GM10248 (cell line): Measurements from ENCODE around the gene PPARA.

Source experiments
- CTCF ChIA-PET: fragments of 300-600 bp; sonication (Branson Sonifier 250); formaldehyde crosslinking; extraction: SDS; loops from one replicate; lab custom pipeline; 2021; ENCODE audit warnings: antibody characterized with exemption; lab: Yijun Ruan, JAX
- POLR2A ChIA-PET: fragments of 350-650 bp; sonication (Branson Sonifier 250); formaldehyde crosslinking; extraction: SDS; loops from one replicate; lab custom pipeline; 2020; ENCODE audit warnings: antibody characterized with exemption; lab: Yijun Ruan, JAX
- DNase-seq: peaks from one replicate; pipeline ENCODE4 v3.0.0; 2012; ENCODE audit errors: extremely low spot score
- TF ChIP-seq, protein P1 (sequence below): IDR thresholded peaks from 2 replicates; pipeline ENCODE4 v1.5.1; 2012; ENCODE audit warnings: mild to moderate bottlenecking, low read depth; ENCODE audit errors: extremely low read depth, missing control alignments, control extremely low read depth

PPARA gene

GRCh38 chr22:46203601-46203980, 53.3 kb downstream of the PPARA start:
- ChIA-PET POLR2A (no interaction called here), CTCF (no interaction called here)
- no peak for DNase-seq
- TF ChIP-seq, protein P1, sequence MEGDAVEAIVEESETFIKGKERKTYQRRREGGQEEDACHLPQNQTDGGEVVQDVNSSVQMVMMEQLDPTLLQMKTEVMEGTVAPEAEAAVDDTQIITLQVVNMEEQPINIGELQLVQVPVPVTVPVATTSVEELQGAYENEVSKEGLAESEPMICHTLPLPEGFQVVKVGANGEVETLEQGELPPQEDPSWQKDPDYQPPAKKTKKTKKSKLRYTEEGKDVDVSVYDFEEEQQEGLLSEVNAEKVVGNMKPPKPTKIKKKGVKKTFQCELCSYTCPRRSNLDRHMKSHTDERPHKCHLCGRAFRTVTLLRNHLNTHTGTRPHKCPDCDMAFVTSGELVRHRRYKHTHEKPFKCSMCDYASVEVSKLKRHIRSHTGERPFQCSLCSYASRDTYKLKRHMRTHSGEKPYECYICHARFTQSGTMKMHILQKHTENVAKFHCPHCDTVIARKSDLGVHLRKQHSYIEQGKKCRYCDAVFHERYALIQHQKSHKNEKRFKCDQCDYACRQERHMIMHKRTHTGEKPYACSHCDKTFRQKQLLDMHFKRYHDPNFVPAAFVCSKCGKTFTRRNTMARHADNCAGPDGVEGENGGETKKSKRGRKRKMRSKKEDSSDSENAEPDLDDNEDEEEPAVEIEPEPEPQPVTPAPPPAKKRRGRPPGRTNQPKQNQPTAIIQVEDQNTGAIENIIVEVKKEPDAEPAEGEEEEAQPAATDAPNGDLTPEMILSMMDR, result no peak

DNA sequence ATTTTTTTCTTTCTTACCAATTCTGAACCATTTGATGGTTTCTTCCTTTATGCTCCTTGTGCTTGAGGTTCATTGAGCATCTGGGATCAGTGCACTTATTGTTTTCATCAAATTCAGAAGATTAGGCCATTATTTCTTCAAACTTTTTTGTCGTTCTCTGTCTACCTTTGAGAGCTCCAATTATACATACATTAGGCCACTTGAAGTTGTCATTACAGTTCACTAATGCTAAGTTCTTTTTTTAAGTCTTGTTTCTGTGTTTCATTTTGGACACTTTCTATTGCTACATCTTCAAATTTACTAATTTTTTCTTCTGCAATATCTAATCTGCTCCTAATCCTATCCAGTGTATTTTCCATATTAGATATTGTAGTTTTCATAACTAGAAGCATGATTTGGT, 58.9 kb downstream of the PPARA start:
- POLR2A ChIA-PET, result no interaction called here

DNA sequence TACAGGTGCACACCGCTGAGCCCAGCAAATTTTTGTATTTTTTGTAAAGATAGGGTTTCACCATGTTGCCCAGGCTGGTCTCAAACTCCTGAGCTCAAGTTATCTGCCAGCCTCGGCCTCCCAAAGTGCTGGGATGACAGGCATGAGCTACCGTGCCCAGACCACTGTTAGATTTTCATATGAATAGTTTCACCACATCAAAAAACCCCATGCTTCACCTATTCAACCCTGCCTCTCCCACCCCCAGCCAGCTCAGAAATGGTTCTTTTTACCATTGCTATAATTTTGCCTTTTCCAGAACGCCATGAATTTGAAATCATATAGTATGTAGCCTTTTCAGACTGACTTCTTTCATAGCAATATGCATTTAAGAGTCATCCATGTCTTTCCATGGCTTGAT, 61.9 kb downstream of the PPARA start:
- POLR2A ChIA-PET, result no interaction called here
- TF ChIP-seq, protein P1, result no peak
- CTCF ChIA-PET, result no interaction called here
- DNase-seq, result no peak

More for the DNA sequence above, 58.9 kb downstream of the PPARA start:
- DNase-seq, result no peak
- CTCF ChIA-PET, result no interaction called here
- TF ChIP-seq, protein P1, result no peak

DNA sequence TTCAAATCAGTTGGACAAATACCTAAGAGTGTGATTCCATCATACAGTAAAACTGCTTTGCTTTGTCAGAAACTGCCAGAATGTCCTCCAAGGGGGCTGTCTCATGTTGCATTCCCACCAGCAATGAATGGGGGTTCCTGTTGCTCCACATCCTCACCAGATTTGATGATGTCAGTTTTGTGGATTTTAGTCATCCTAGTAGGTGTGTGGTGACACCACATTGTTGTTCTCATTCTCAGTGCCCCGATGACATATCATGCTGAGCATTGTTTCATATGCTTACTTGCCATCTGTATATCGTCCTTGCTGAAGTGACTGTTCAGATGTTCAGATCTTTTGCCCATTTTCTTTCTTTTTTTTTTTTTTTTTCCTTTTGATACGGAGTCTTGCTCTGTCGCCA, 62.7 kb downstream of the PPARA start:
- ChIA-PET CTCF (no interaction called here), POLR2A (interaction anchor here (0.6 kb wide), 1 partner anchor 124 kb away, joined by 3 read pairs; no protein-coding TSS in a partner anchor)
- no peak for DNase-seq
- TF ChIP-seq, protein P1, result no peak

DNA sequence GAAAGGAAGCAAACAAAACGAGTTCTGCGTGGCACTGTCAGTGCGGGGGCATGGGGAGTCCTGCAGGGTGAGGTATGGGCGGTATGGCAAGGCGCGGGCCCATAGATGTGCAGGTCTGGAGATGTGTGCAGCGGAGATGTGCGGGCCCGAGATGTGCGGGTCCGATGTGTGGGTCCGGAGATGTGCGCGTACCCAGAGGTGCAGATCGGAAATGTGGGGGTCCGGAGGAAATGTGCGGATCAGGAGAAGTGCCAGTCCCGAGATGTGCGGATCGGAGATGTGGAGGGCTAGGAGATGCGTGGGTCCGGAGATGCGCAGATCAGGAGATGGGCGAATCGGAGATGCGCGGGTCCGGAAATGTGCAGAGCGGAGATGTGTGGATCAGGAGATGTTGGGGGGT, 63.8 kb downstream of the PPARA start:
- DNase-seq, result no peak
- POLR2A ChIA-PET, result no interaction called here

DNA sequence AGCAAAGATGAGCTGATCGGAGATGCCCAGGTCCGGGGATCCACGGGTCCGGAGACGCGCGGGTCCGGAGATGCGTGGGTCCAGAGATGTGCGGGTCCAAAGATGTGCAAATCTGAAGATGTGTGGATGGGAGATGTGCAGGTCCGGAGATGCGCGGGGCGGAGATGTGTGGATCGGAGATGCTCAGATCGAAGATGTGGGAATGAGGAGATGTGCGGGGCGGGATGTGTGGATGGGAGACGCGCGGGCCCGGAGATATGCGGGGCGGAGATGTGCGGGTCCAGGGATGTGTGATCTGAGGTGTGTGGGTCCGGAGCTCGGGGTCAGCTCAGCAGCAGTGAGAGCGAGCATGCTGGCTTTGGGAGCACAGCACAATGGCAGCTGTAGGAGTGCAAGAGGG, 64.3 kb downstream of the PPARA start:
- ChIA-PET CTCF (no interaction called here), POLR2A (no interaction called here)
- DNase-seq, result no peak
- TF ChIP-seq, protein P1, result no peak

More for the DNA sequence above, 63.8 kb downstream of the PPARA start:
- TF ChIP-seq, protein P1, result no peak
- CTCF ChIA-PET, result no interaction called here
